ENCODE measurements around the gene JARID2.

GRCh38 chr6:15312500-15312899 lies 66.6 kb downstream of the JARID2 start:
- TF ChIP-seq GATA2 (IDR thresholded peaks at IDR 0.05; ENCODE audit: low read depth, low read length), result no peak
- no peak for TF ChIP-seq GATA3 (IDR thresholded peaks at IDR 0.05; ENCODE audit: low read depth, low read length)

Data from SH-SY5Y (cell line).